ENCODE data around the gene CRACR2A. TPM values are rescaled to one million over a fixed set of nuclear protein-coding genes. Genes with fewer than 3 reads are reported as not detected.

Gene CRACR2A
- total and polyA plus RNA-seq, 4 donors, result 1.4 to 10.2 (median 5.5) TPM

GRCh38 chr12:3730111-3730510 is 22.8 kb downstream of the CRACR2A start:
- H3K36me3 ChIP-seq (ENCODE audit: control insufficient read depth in 4 of 4, insufficient read depth in 4 of 4, low read length in 4 of 4), result peaks cover 0 to 2% (median 0%) of the 10 kb centered on the region in 4 donors
- H3K4me1 ChIP-seq (ENCODE audit: control insufficient read depth in 5 of 5, insufficient read depth in 5 of 5, low read length in 5 of 5), result peaks cover 0 to 7% (median 0%) of the 10 kb centered on the region in 5 donors
- ATAC-seq (ENCODE audit: insufficient read depth, low FRiP score), result no peak
- DNase-seq, result no peak
- 81 to 90% methylated on average over 6 of the region's 6 CpGs for WGBS, 2 donors
- no peak overlapping the region for H3K4me3 ChIP-seq
- no peaks in the 10 kb centered on the region for H3K9me3 ChIP-seq (ENCODE audit: control insufficient read depth in 4 of 4, insufficient read depth in 3 of 4, low read length in 3 of 4)
- no peak for TF ChIP-seq CTCF (IDR thresholded peaks at IDR 0.05; ENCODE audit: control extremely low read depth, extremely low read depth)
- H3K27me3 ChIP-seq (ENCODE audit: control insufficient read depth in 3 of 3, insufficient read depth in 3 of 3, low read length in 2 of 3), result no peaks in the 10 kb centered on the region
- no peak overlapping the region for H3K9ac ChIP-seq (ENCODE audit: insufficient read depth in 1 of 2, low read length in 2 of 2)
- H3K27ac ChIP-seq (ENCODE audit: low read depth in 1 of 2, low read length in 1 of 2), result no peak overlapping the region

DNA sequence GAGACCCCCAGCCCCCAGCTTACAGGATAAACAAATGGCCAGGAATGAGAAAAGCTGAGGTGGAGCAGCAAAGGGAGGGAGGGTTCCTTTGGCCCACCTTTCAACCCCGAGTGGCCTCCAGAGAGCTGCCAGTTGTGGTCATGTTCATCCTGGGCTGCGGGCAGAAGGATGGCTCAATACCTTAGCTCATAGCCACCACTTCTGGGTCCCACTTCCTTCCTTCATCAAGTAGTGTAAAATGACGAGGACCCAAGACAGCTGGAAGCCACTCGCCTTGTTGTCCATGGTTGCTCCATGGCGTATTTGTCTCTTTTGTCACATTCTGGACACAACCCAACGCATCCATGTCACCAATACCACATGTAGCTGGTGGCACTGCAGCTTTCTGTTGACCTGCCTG is 24.2 kb downstream of the CRACR2A start:
- no peak overlapping the region for H3K4me3 ChIP-seq
- H3K36me3 ChIP-seq (ENCODE audit: control insufficient read depth in 4 of 4, insufficient read depth in 4 of 4, low read length in 4 of 4), result peaks cover 0 to 2% (median 0%) of the 10 kb centered on the region in 4 donors
- TF ChIP-seq CTCF (IDR thresholded peaks at IDR 0.05; ENCODE audit: control extremely low read depth, extremely low read depth), result no peak
- WGBS, 2 donors, result 33 to 71% methylated on average over 6 of the region's 6 CpGs
- peaks cover 0 to 7% (median 0%) of the 10 kb centered on the region in 5 donors for H3K4me1 ChIP-seq (ENCODE audit: control insufficient read depth in 5 of 5, insufficient read depth in 5 of 5, low read length in 5 of 5)
- H3K9ac ChIP-seq (ENCODE audit: insufficient read depth in 1 of 2, low read length in 2 of 2), result no peak overlapping the region
- H3K9me3 ChIP-seq (ENCODE audit: control insufficient read depth in 4 of 4, insufficient read depth in 3 of 4, low read length in 3 of 4), result no peaks in the 10 kb centered on the region
- peak; percentile 21 for ATAC-seq (ENCODE audit: insufficient read depth, low FRiP score)
- H3K27ac ChIP-seq (ENCODE audit: low read depth in 1 of 2, low read length in 1 of 2), result no peak overlapping the region
- no peaks in the 10 kb centered on the region for H3K27me3 ChIP-seq (ENCODE audit: control insufficient read depth in 3 of 3, insufficient read depth in 3 of 3, low read length in 2 of 3)
- no peak for DNase-seq

GRCh38 chr12:3727877-3728632 is 24.9 kb downstream of the CRACR2A start:
- Histone ChIP-seq H3K4me3 (no peak overlapping the region), H3K27ac (ENCODE audit: low read depth in 1 of 2, low read length in 1 of 2) (no peak overlapping the region), H3K36me3 (ENCODE audit: control insufficient read depth in 4 of 4, insufficient read depth in 4 of 4, low read length in 4 of 4) (peaks cover 0 to 2% (median 0%) of the 10 kb centered on the region in 4 donors), H3K9me3 (ENCODE audit: control insufficient read depth in 4 of 4, insufficient read depth in 3 of 4, low read length in 3 of 4) (peaks cover 0 to 2% (median 0%) of the 10 kb centered on the region in 4 donors), H3K27me3 (ENCODE audit: control insufficient read depth in 3 of 3, insufficient read depth in 3 of 3, low read length in 2 of 3) (no peaks in the 10 kb centered on the region), H3K9ac (ENCODE audit: insufficient read depth in 1 of 2, low read length in 2 of 2) (no peak overlapping the region), H3K4me1 (ENCODE audit: control insufficient read depth in 5 of 5, insufficient read depth in 5 of 5, low read length in 5 of 5) (peaks cover 0 to 7% (median 0%) of the 10 kb centered on the region in 5 donors)
- 30 to 52% methylated on average over 8 of the region's 8 CpGs for WGBS, 2 donors
- DNase-seq, result peak in 2 of 3 donors; percentile 20 to 26
- ATAC-seq (ENCODE audit: insufficient read depth, low FRiP score), result peak; percentile 48
- no peak for TF ChIP-seq CTCF (IDR thresholded peaks at IDR 0.05; ENCODE audit: control extremely low read depth, extremely low read depth)
